Measurements from ENCODE around the gene FLNB.

DNA sequence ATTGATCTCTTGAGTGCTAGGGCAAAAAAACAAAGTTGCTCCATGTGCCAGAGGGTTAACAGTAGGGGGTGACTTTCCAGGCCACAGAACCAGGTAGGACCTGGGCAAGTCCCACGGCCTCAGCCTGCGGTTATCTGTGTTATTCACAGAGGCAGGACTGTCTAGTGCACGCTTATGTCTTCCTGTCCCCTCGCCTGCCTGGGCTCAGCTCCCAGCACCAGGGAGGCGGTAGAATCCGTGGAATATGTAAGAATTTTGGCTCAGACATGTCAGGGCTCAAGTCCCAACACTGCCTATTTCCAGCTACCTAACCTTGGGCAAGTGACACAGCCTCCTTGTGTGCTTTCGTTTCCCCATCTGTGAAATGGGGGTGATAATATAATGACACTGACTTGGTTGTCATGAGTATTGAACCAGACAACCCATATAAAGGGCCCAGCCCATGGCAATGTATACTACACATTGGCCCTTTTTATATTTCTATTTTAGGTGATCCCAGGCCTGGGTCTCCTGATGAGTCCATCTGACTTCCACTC is 44.3 kb upstream of the FLNB start:
- TF ChIP-seq POLR2A (IDR thresholded peaks at IDR 0.05; ENCODE audit: low read length) (no peak), GATA1 (IDR thresholded peaks at IDR 0.05; ENCODE audit: low read depth, low read length) (no peak)
